Endothelial cell of umbilical vein (primary cell): ENCODE results near the gene MEGF10. TPM values are rescaled to one million over a fixed set of nuclear protein-coding genes. Genes with fewer than 3 reads are reported as not detected.

Source experiments
- BruUV-seq: library from RNA; stranded (reverse); fragments of 400-500 nt; replicated peaks from 2 replicates; lab custom pipeline; 2021; lab: Mats Ljungman, UMichigan
- CTCF ChIA-PET: fragments of 300-600, 350-600 bp; sonication (Branson Sonifier 250); formaldehyde crosslinking; loops from one replicate; lab custom pipeline; 2021; ENCODE audit warnings: antibody characterized with exemption, inconsistent platforms; lab: Charles Lee
- POLR2A ChIA-PET: fragments of 300-600, 350-600 bp; sonication (Branson Sonifier 250); formaldehyde crosslinking; loops from one replicate; lab custom pipeline; 2021; ENCODE audit warnings: antibody characterized with exemption, inconsistent platforms; lab: Charles Lee
- DNase-seq: peaks from one replicate; pipeline ENCODE4 v3.0.0-alpha.2; 2011; ENCODE audit warnings: low read depth, low spot score
- FAIRE-seq: peaks from 2 replicates; lab custom pipeline; 2011; peaks lifted over from hg19 to GRCh38; lab: Jason Lieb, UNC
- H2AFZ ChIP-seq: 2 replicates; pipeline ENCODE4 v1.6.0; 2012; ENCODE audit warnings: low read depth, low read length, control low read depth, inconsistent platforms
- H3K27ac ChIP-seq: 2 replicates; pipeline ENCODE4 v1.5.1; 2011; ENCODE audit warnings: low read depth, mild to moderate bottlenecking, control low read depth, low read length, moderate library complexity; ENCODE audit not compliant: insufficient read depth
- H3K27me3 ChIP-seq, 2 experiments: 2 replicates each; pipeline versions ENCODE4 v1.6.0 to v1.6.1; 2011; ENCODE audit warnings: low read length in 2 of 2, mixed read lengths in 1 of 2; ENCODE audit not compliant: control insufficient read depth in 2 of 2, insufficient read depth in 2 of 2
- H3K36me3 ChIP-seq, 2 experiments: 2 replicates in 1 of 2; 3 replicates in 1 of 2; pipeline ENCODE4 v1.5.1; 2011; ENCODE audit warnings: low read length in 2 of 2, mild to moderate bottlenecking in 1 of 2, moderate library complexity in 1 of 2; ENCODE audit not compliant: control insufficient read depth in 2 of 2, insufficient read depth in 2 of 2; ENCODE audit errors: extremely low read depth in 1 of 2
- H3K4me1 ChIP-seq: 3 replicates; pipeline ENCODE4 v1.5.1; 2011; ENCODE audit warnings: mild to moderate bottlenecking, low read length; ENCODE audit not compliant: control insufficient read depth, insufficient read depth; ENCODE audit errors: extremely low read depth
- H3K4me2 ChIP-seq: 2 replicates; pipeline ENCODE4 v1.6.1; 2011; ENCODE audit warnings: low read length, control low read depth, mixed read lengths; ENCODE audit not compliant: insufficient read depth
- H3K4me3 ChIP-seq, 3 experiments: fragments of 200-600 bp in 1 of 3; sonication (generic), shearing (Covaris generic) in 1 of 3; replicated peaks in 1 of 3; 2 replicates each; pipeline ENCODE4 v1.5.1; 2011 to 2016; ENCODE audit warnings: control low read depth in 3 of 3, low read length in 3 of 3, mild to moderate bottlenecking in 2 of 3, inconsistent platforms in 1 of 3, low read depth in 1 of 3, moderate library complexity in 1 of 3; ENCODE audit not compliant: insufficient read depth in 1 of 3
- H3K79me2 ChIP-seq: 2 replicates; pipeline ENCODE4 v1.6.0; 2012; ENCODE audit warnings: low read length, inconsistent platforms; ENCODE audit not compliant: control insufficient read depth, insufficient read depth
- H3K9ac ChIP-seq: replicated peaks from 2 replicates; pipeline ENCODE3; 2011; ENCODE audit warnings: low read length, control low read depth; ENCODE audit not compliant: insufficient read depth; ENCODE audit errors: extremely low read depth
- H3K9me1 ChIP-seq: replicated peaks from 3 replicates; pipeline ENCODE4 v1.6.0; 2011; ENCODE audit warnings: mild to moderate bottlenecking, low read length; ENCODE audit not compliant: control insufficient read depth, insufficient read depth; ENCODE audit errors: extremely low read depth
- H3K9me3 ChIP-seq: replicated peaks from 2 replicates; pipeline ENCODE4 v1.5.1; 2012; ENCODE audit warnings: low read length, inconsistent platforms; ENCODE audit not compliant: control insufficient read depth, insufficient read depth
- H4K20me1 ChIP-seq: replicated peaks from 2 replicates; pipeline ENCODE3; 2011; ENCODE audit warnings: mild to moderate bottlenecking, low read length; ENCODE audit not compliant: control insufficient read depth, insufficient read depth; ENCODE audit errors: extremely low read depth
- CTCF ChIP-seq, 2 donors: IDR thresholded peaks; 1 replicate in 1 of 2; 2 replicates in 1 of 2; pipeline ENCODE4 v1.5.1; 2011; ENCODE audit warnings: low read length in 2 of 2, mild to moderate bottlenecking in 2 of 2, moderate library complexity in 2 of 2, control low read depth in 1 of 2, inconsistent platforms in 1 of 2, low read depth in 1 of 2; ENCODE audit not compliant: insufficient read depth in 1 of 2; ENCODE audit errors: extremely low read depth in 1 of 2
- EZH2 ChIP-seq: IDR thresholded peaks from 2 replicates; pipeline ENCODE4 v1.6.1; 2012; ENCODE audit warnings: borderline replicate concordance, low read depth, mild to moderate bottlenecking, moderate library complexity, low read length, inconsistent platforms; ENCODE audit not compliant: severe bottlenecking
- FOS ChIP-seq: IDR thresholded peaks from 2 replicates; pipeline ENCODE4 v1.6.1; 2011; ENCODE audit warnings: mild to moderate bottlenecking, low read length, moderate library complexity, borderline replicate concordance; ENCODE audit not compliant: insufficient read depth
- GATA2 ChIP-seq: IDR thresholded peaks from 2 replicates; pipeline ENCODE4 v1.7.0; 2011; ENCODE audit warnings: low read depth, mild to moderate bottlenecking, moderate library complexity, mixed read lengths, low read length; ENCODE audit not compliant: insufficient read length, insufficient read depth
- JUN ChIP-seq: IDR thresholded peaks from 2 replicates; pipeline ENCODE4 v1.6.1; 2011; ENCODE audit warnings: borderline replicate concordance, low read depth; ENCODE audit not compliant: insufficient read length, insufficient read depth
- MAX ChIP-seq: IDR thresholded peaks from 2 replicates; pipeline ENCODE4 v1.6.1; 2011; ENCODE audit not compliant: insufficient read depth, insufficient read length
- MYC ChIP-seq: IDR thresholded peaks from one replicate; pipeline ENCODE4 v1.6.1; 2011; ENCODE audit warnings: mild to moderate bottlenecking, low read depth, low read length
- POLR2A ChIP-seq: IDR thresholded peaks from 2 replicates; pipeline ENCODE4 v1.6.1; 2012; ENCODE audit warnings: low read depth, mild to moderate bottlenecking, control low read depth, low read length
- POLR2AphosphoS5 ChIP-seq: IDR thresholded peaks from 2 replicates; pipeline ENCODE4 v1.6.1; 2012; ENCODE audit warnings: low read depth, mild to moderate bottlenecking, control low read depth, low read length, moderate library complexity; ENCODE audit not compliant: insufficient read depth
- dilution Hi-C: fragments of 300-500 bp; cut with MboI; formaldehyde crosslinking; loops from one replicate; pipeline ENCODE4 v1.15.0; 2019; ENCODE audit warnings: low sequenced_read_pairs; ENCODE audit not compliant: extremely low pct_ligation_motif_present
- intact Hi-C: fragments of 100-400 bp; cut with micrococcal nuclease; formaldehyde crosslinking; loops from one replicate; pipeline ENCODE4 v1.10.0; 2022
- polyA plus RNA-seq, 4 experiments: library from polyadenylated mRNA; depleted of rRNA in 3 of 4; stranded (reverse) in 3 of 4; unstranded in 1 of 4; fragments of >200 nt; gene quantifications; 2 replicates each; pipeline versions ENCODE4 v1.2.1 to v1.2.3, GENCODE V29; 2011 to 2012; ENCODE audit warnings: missing spikeins in 1 of 4
- total RNA-seq: library from RNA; stranded (reverse); gene quantifications from 2 replicates; pipeline ENCODE4 v1.2.3, GENCODE V29; 2021

MEGF10 gene
- total and polyA plus RNA-seq, 2 donors (not counting 3 experiments of a cell fraction or from before 2014, with no cell fraction given), result 0.30 to 1.00 TPM

- no peak overlapping the region for H2AFZ ChIP-seq
- H3K36me3 ChIP-seq, result no peaks in the 10 kb centered on the region
- dilution Hi-C loops, result no loop called here
- H3K27ac ChIP-seq, result no peak overlapping the region
- POLR2A ChIA-PET, result no interaction called here
- no peak for TF ChIP-seq GATA2
- no peak for TF ChIP-seq FOS
- no peak for TF ChIP-seq MAX
- TF ChIP-seq EZH2, result no peak
- TF ChIP-seq POLR2AphosphoS5, result no peak
- no peak for TF ChIP-seq CTCF (IDR thresholded peaks at IDR 0.05; ENCODE audit: extremely low read depth in 1 of 2, insufficient read depth in 1 of 2, low read depth in 1 of 2, low read length in 2 of 2)
- TF ChIP-seq JUN, result no peak
- TF ChIP-seq MYC, result no peak
- TF ChIP-seq POLR2A, result no peak
- no peaks in the 10 kb centered on the region for H3K9me3 ChIP-seq
- no peak overlapping the region for H3K9ac ChIP-seq
- CTCF ChIA-PET, result no interaction called here
- H3K4me1 ChIP-seq, result no peaks in the 10 kb centered on the region
- no peak overlapping the region for H3K4me2 ChIP-seq
- H3K9me1 ChIP-seq, result no peaks in the 10 kb centered on the region
- peaks cover 17 to 28% of the 10 kb centered on the region in 2 experiments for H3K27me3 ChIP-seq
- H3K79me2 ChIP-seq, result no peaks in the 10 kb centered on the region
- FAIRE-seq (no peak), DNase-seq (no peak)
- no peaks in the 10 kb centered on the region for H4K20me1 ChIP-seq
- no peak overlapping the region for H3K4me3 ChIP-seq
- BruUV-seq, result no TSS peak
- intact Hi-C loops, result no loop called here
Observed at GRCh38 chr5:127281609-127282008, 9.0 kb upstream of the MEGF10 start.
